HFFc6 (cell line): ENCODE measurements around the gene KCNMA1. TPM values are rescaled to one million over a fixed set of nuclear protein-coding genes. Genes with fewer than 3 reads are reported as not detected.

Experiments used
- DNase-seq: peaks from one replicate; pipeline ENCODE4 v3.0.0-alpha.2; 2018
- H3K27ac Mint-ChIP-seq: 2 replicates; pipeline ENCODE4 v1.8.0; 2020; ENCODE audit warnings: mild to moderate bottlenecking, mixed read lengths
- H3K27me3 Mint-ChIP-seq: 2 replicates; pipeline ENCODE4 v1.8.0; 2021; ENCODE audit warnings: mild to moderate bottlenecking, moderate library complexity, mixed read lengths; ENCODE audit not compliant: insufficient read depth
- H3K36me3 Mint-ChIP-seq: 2 replicates; pipeline ENCODE4 v1.8.0; 2021; ENCODE audit warnings: low read depth, mixed read lengths
- H3K4me1 Mint-ChIP-seq: 2 replicates; pipeline ENCODE4 v1.8.0; 2020; ENCODE audit warnings: low read depth, mixed read lengths
- H3K4me3 Mint-ChIP-seq: 2 replicates; pipeline ENCODE4 v1.8.0; 2020; ENCODE audit warnings: mild to moderate bottlenecking, moderate library complexity, mixed read lengths
- H3K9me3 Mint-ChIP-seq: 2 replicates; pipeline ENCODE4 v1.8.0; 2020; ENCODE audit warnings: mild to moderate bottlenecking, mixed read lengths
- total RNA-seq, 6 experiments: library from RNA; stranded (reverse); fragmentation: NEBNext Ultra II Directional; extraction: Animal tissue kit (Norgen Biotek cat#: 25700); gene quantifications; 2 replicates in 1 of 6; 3 replicates in 5 of 6; pipeline ENCODE4 v1.2.3, GENCODE V29; 2021
- TF ChIP-seq, protein P1 (sequence below): fragments of 200-600 bp; sonication (generic); IDR thresholded peaks from 2 replicates; pipeline ENCODE4 v1.5.0; 2021; ENCODE audit warnings: antibody characterized with exemption, mild to moderate bottlenecking

Gene KCNMA1
- total RNA-seq, 6 experiments from 2014 or later = 87.1 to 191 (median 93.5) TPM

- peaks cover 22% of the 10 kb centered on the region for H3K4me1 Mint-ChIP-seq
- no peaks in the 10 kb centered on the region for H3K9me3 Mint-ChIP-seq
- H3K27ac Mint-ChIP-seq = no peak overlapping the region
- no peak overlapping the region for H3K4me3 Mint-ChIP-seq
- H3K27me3 Mint-ChIP-seq = no peaks in the 10 kb centered on the region
- DNase-seq = no peak
- TF ChIP-seq, protein P1, sequence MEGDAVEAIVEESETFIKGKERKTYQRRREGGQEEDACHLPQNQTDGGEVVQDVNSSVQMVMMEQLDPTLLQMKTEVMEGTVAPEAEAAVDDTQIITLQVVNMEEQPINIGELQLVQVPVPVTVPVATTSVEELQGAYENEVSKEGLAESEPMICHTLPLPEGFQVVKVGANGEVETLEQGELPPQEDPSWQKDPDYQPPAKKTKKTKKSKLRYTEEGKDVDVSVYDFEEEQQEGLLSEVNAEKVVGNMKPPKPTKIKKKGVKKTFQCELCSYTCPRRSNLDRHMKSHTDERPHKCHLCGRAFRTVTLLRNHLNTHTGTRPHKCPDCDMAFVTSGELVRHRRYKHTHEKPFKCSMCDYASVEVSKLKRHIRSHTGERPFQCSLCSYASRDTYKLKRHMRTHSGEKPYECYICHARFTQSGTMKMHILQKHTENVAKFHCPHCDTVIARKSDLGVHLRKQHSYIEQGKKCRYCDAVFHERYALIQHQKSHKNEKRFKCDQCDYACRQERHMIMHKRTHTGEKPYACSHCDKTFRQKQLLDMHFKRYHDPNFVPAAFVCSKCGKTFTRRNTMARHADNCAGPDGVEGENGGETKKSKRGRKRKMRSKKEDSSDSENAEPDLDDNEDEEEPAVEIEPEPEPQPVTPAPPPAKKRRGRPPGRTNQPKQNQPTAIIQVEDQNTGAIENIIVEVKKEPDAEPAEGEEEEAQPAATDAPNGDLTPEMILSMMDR = no peak
- H3K36me3 Mint-ChIP-seq = peaks cover 31% of the 10 kb centered on the region
These were observed 692.4 kb downstream of the KCNMA1 start for GRCh38 chr10:76945166-76945565.

DNA sequence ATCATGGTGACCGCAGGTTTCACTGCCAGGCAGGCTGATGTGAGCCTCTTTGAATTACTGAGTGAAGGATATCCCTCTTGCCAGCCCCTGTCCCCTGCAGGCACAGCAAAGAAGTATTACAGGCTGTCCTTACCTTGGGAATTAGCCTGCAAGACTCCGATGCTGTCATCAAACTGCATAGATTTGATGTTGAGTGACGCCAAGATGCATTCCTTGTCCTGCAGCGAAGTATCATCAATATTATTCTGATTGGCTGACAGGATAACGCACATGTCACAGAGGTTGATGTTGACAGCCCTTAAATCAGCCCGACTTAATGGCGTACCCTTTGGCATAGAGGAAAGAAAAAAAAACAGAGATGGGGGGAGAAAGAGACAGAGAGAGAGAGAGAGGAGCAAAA is 693.0 kb downstream of the KCNMA1 start:
- no peak overlapping the region for H3K4me3 Mint-ChIP-seq
- peaks cover 32% of the 10 kb centered on the region for H3K36me3 Mint-ChIP-seq
- peaks cover 21% of the 10 kb centered on the region for H3K4me1 Mint-ChIP-seq
- DNase-seq = no peak
- H3K27me3 Mint-ChIP-seq = no peaks in the 10 kb centered on the region
- TF ChIP-seq, protein P1 = no peak
- H3K9me3 Mint-ChIP-seq = no peaks in the 10 kb centered on the region
- H3K27ac Mint-ChIP-seq = no peak overlapping the region

- Mint-ChIP-seq H3K9me3 (no peaks in the 10 kb centered on the region), H3K4me3 (no peak overlapping the region), H3K4me1 (peaks cover 21% of the 10 kb centered on the region), H3K36me3 (peaks cover 41% of the 10 kb centered on the region), H3K27ac (no peak overlapping the region), H3K27me3 (no peaks in the 10 kb centered on the region; the same call in 1 of the 2 replicates)
- peak; percentile 6 for DNase-seq
- TF ChIP-seq, protein P1 = no peak
These were observed 694.8 kb downstream of the KCNMA1 start for GRCh38 chr10:76942628-76943416.

DNA sequence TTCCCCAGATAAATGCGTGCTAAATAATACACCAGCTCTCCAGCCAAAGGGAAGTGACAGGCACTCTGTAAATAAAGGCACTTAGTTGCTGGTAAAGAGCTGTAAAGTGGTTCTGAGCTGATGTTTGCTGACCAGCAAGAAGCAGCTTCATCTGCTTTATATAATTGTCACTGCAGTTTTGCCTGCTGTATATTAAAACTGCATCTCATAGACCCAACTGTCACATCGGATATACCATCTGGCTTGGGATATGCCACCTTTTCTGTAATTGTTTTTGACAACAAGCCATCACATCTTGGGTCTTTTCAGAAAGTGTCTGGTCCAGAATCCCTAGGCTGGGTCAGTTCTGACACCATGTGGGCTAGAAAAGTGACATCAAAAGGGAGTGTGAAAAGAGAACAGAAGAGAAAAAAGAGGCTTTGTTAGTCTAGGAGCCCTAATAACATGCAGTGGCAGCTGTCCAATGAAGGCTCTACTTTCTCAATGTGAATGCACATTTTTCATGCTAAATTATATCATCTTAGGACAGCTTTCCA is 697.6 kb downstream of the KCNMA1 start:
- no peak overlapping the region for H3K4me3 Mint-ChIP-seq
- TF ChIP-seq, protein P1 = no peak
- H3K9me3 Mint-ChIP-seq = no peaks in the 10 kb centered on the region
- H3K36me3 Mint-ChIP-seq = peaks cover 21% of the 10 kb centered on the region
- DNase-seq = no peak
- H3K27me3 Mint-ChIP-seq = no peaks in the 10 kb centered on the region; the same call in 1 of the 2 replicates
- H3K4me1 Mint-ChIP-seq = peaks cover 7% of the 10 kb centered on the region; the same call in 1 of the 2 replicates
- no peak overlapping the region for H3K27ac Mint-ChIP-seq

DNA sequence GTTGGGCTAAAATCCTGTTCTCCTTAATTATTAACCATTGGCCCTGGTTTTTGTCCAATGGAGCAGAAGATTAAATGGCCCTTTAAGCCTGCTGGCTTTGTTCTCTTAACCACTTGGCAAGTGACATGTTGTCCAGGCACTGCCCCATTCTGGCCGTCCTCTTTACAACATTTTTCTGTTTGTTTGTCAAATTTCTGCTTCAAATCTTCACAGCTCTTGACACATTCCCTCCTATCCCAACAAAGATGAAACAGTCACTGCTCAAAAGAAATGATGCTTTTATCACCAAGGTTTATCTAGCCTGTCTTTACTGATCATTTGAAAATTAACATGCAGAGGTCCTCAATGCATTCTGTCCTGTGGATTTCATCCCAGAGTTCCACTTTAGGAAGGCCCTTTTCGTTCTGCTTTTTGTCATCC is 700.4 kb downstream of the KCNMA1 start:
- Mint-ChIP-seq H3K27me3 (no peaks in the 10 kb centered on the region; the same call in 1 of the 2 replicates), H3K4me3 (no peak overlapping the region), H3K4me1 (no peaks in the 10 kb centered on the region), H3K9me3 (no peaks in the 10 kb centered on the region), H3K27ac (no peak overlapping the region), H3K36me3 (peaks cover 16% of the 10 kb centered on the region)
- no peak for DNase-seq
- TF ChIP-seq, protein P1 = no peak
